ENCODE measurements around the gene MAPRE2. TPM values are rescaled to one million over a fixed set of nuclear protein-coding genes. Genes with fewer than 3 reads are reported as not detected.

Gene MAPRE2
- total RNA-seq, 1 donor from 2014 or later = 23.4 TPM

DNA sequence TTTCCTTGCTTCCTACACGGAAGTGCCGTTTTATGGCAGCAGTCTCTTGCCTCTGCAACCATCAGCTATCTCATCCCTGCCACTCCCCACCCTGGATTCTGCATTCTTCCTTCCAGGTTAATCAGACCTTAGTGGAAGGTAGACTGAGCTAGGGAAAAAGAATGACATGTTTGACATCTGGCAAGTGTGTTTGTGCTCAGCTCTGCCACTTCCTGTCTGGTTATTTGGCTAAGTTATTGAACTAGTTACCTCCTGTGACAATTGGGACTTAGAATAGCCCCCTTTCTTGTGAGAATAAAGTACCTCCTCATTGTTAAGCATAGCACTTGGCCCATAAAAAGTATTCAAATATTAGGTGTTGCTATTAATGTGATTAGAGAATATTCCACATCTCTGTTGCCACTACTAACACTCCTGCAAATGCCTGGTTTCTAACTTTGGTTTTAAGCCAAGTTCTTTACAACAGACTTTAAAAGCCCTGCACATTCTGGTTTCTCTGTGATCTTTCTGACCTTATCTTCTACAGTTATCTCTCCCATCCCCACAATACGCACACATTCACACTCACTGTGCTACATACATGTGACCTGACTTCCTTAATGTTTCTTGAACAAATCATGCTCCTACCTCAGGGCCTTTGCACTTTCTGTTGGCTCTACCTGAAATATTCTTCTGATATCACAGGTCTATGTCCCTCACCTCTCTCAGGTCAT, 10.8 kb upstream of the MAPRE2 start:
- H3K4me3 Mint-ChIP-seq (ENCODE audit: unreplicated experiment) = no peak overlapping the region
- TF ChIP-seq, protein P1, sequence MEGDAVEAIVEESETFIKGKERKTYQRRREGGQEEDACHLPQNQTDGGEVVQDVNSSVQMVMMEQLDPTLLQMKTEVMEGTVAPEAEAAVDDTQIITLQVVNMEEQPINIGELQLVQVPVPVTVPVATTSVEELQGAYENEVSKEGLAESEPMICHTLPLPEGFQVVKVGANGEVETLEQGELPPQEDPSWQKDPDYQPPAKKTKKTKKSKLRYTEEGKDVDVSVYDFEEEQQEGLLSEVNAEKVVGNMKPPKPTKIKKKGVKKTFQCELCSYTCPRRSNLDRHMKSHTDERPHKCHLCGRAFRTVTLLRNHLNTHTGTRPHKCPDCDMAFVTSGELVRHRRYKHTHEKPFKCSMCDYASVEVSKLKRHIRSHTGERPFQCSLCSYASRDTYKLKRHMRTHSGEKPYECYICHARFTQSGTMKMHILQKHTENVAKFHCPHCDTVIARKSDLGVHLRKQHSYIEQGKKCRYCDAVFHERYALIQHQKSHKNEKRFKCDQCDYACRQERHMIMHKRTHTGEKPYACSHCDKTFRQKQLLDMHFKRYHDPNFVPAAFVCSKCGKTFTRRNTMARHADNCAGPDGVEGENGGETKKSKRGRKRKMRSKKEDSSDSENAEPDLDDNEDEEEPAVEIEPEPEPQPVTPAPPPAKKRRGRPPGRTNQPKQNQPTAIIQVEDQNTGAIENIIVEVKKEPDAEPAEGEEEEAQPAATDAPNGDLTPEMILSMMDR (IDR thresholded peaks at IDR 0.05) = no peak
- H3K36me3 Mint-ChIP-seq (ENCODE audit: low read depth) = no peaks in the 10 kb centered on the region
- H3K9me3 Mint-ChIP-seq (ENCODE audit: low read depth) = peaks cover under 1% of the 10 kb centered on the region
- H3K27ac Mint-ChIP-seq (ENCODE audit: unreplicated experiment) = no peak overlapping the region
- H3K4me1 Mint-ChIP-seq (ENCODE audit: low read depth) = peaks cover 32% of the 10 kb centered on the region
- no peak for DNase-seq (ENCODE audit: low spot score)
- no peaks in the 10 kb centered on the region for H3K27me3 Mint-ChIP-seq (ENCODE audit: low read depth)

DNA sequence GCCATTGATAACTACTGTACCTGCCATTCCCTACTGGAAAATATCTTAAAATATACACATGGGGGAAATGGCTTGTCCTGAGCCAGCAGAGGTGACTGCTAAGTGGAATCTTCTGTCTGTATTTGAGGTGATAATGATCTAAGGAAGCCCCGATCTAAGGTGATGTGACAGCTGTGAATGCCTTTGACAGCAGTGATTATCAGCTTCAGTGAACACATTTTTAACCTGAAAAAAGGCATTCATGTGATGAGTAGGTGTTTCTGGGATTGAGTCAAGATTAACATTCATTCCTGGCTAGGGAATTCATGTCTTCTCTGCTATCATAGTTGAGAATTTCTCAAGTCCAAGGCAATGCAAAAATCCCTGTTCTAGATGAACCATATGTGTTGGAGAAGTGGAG, 9.1 kb upstream of the MAPRE2 start:
- H3K9me3 Mint-ChIP-seq (ENCODE audit: low read depth) = peaks cover 5% of the 10 kb centered on the region
- peaks cover 27% of the 10 kb centered on the region for H3K4me1 Mint-ChIP-seq (ENCODE audit: low read depth)
- H3K27ac Mint-ChIP-seq (ENCODE audit: unreplicated experiment) = no peak overlapping the region
- H3K4me3 Mint-ChIP-seq (ENCODE audit: unreplicated experiment) = no peak overlapping the region
- DNase-seq (ENCODE audit: low spot score) = no peak
- TF ChIP-seq, protein P1 (IDR thresholded peaks at IDR 0.05) = no peak
- H3K27me3 Mint-ChIP-seq (ENCODE audit: low read depth) = no peaks in the 10 kb centered on the region
- H3K36me3 Mint-ChIP-seq (ENCODE audit: low read depth) = no peaks in the 10 kb centered on the region

DNA sequence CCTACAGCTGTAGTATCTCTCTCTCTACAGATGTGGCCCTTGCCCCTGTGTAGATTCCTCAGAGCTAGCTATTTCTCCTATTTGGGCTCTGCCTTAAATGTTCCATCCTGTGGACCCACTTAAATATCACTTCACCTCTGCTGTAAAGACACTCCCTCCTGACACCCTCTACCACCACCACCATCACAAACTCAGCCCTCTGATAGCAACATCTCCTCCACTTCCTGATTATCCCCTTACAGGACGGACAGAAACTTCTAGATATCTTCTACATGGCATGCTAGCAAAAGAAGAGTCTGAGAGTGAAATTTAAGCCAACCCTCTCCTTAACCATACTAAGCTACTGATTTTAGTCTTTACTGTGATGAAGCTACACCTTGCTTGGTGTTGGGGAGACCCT, 3.2 kb upstream of the MAPRE2 start:
- H3K27me3 Mint-ChIP-seq (ENCODE audit: low read depth) = no peaks in the 10 kb centered on the region
- DNase-seq (ENCODE audit: low spot score) = no peak
- no peak overlapping the region for H3K27ac Mint-ChIP-seq (ENCODE audit: unreplicated experiment)
- H3K9me3 Mint-ChIP-seq (ENCODE audit: low read depth) = peaks cover 5% of the 10 kb centered on the region
- no peak overlapping the region for H3K4me3 Mint-ChIP-seq (ENCODE audit: unreplicated experiment)
- TF ChIP-seq, protein P1 (IDR thresholded peaks at IDR 0.05) = no peak
- H3K4me1 Mint-ChIP-seq (ENCODE audit: low read depth) = peaks cover 18% of the 10 kb centered on the region
- no peaks in the 10 kb centered on the region for H3K36me3 Mint-ChIP-seq (ENCODE audit: low read depth)

DNA sequence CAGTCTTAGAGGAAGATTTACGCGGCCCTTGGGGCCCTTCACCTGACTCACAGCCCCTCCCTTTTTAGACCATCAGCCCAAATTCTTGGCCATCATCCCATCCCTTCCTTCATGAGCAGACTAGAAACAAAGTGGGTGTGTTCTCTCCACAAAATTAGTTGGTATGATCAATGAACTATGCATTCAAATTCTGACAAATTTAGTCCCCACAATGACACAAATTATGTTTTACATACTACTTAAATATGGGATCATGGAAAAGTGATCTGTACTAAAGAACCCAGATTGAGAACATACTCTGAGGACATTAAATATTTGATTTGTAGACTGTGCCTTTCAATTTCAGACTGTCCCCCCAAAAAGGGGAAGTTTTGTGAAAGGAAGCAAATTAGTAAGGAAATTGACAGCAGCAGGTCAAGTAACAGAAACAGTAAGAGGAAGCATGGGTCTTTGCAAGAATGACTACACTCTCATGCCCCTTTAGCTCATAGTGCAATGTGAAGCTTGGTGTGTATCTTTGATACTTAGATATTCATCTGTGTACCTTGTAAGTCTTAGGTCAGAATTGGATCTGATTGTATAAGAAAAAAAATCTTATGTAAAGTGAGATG, 2.2 kb upstream of the MAPRE2 start:
- Mint-ChIP-seq H3K27me3 (ENCODE audit: low read depth) (no peaks in the 10 kb centered on the region), H3K4me1 (ENCODE audit: low read depth) (peaks cover 27% of the 10 kb centered on the region), H3K9me3 (ENCODE audit: low read depth) (peaks cover 5% of the 10 kb centered on the region), H3K4me3 (ENCODE audit: unreplicated experiment) (no peak overlapping the region), H3K36me3 (ENCODE audit: low read depth) (no peaks in the 10 kb centered on the region), H3K27ac (ENCODE audit: unreplicated experiment) (no peak overlapping the region)
- DNase-seq (ENCODE audit: low spot score) = no peak
- TF ChIP-seq, protein P1 (IDR thresholded peaks at IDR 0.05) = no peak

DNA sequence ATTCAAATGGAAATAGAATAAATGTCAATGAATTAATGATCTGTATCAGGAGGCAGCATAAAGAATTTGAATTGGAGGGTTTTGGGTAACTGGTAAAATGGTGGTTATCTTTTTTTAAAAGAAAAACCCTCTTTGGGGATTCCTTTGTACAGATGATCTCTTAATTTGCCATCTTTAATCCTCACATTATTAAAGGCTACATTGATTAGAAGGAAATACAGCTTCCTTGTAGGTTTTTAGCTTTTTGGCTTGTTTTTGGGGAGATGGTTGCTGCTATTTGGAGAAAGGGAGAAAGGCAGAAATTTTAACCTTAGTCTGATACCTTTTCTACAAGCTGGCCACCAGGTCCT, 600 bp upstream of the MAPRE2 start:
- Mint-ChIP-seq H3K9me3 (ENCODE audit: low read depth) (peaks cover 2% of the 10 kb centered on the region), H3K4me3 (ENCODE audit: unreplicated experiment) (peak overlapping the region; percentile 95), H3K36me3 (ENCODE audit: low read depth) (no peaks in the 10 kb centered on the region), H3K27me3 (ENCODE audit: low read depth) (no peaks in the 10 kb centered on the region), H3K27ac (ENCODE audit: unreplicated experiment) (peak overlapping the region; percentile 87), H3K4me1 (ENCODE audit: low read depth) (peaks cover 35% of the 10 kb centered on the region)
- no peak for DNase-seq (ENCODE audit: low spot score)
- TF ChIP-seq, protein P1 (IDR thresholded peaks at IDR 0.05) = no peak

Data from chondrocyte (in vitro differentiated cells).